ENCODE data around the gene GATA6. TPM values are rescaled to one million over a fixed set of nuclear protein-coding genes. Genes with fewer than 3 reads are reported as not detected.
A peak's percentile ranks its signal among the peaks of the same experiment; 100 is the strongest.

GATA6 gene
- total RNA-seq, 2 donors from 2014 or later = 32.7 to 38.4 TPM

DNA sequence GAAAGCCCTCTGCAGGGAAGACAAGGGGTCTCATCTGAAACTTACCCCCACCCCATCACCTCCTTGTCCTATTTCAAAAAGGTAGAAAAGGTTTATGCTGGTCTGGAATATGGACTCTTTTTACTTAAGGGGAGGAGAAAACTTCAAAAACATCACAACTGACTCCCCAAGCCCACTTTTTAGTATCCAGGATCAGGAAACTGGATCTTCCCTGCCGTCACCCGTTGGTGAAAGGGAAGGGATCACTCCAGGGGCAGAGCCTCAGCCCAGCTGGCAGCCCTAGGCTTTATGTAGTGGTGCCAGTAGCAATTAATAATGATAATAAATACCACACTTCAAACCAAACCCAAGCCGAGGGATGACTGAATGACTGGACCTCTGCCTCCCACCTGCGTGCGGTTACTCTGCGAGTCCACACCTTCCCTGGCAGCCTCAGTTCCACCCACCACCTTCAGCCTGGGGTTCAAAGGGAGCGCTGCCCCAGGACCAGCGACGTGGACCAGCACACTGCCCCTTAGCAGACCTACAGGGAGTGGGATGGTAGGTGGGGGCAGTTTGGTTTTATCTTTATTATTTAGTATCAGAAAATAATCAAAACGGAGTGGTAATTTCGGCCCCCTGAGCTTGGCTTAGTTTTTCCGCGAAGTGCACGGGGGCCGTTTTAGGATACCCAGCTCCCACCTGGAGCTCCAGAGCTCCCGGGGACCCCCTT lies 4.9 kb upstream of the GATA6 start:
- intact Hi-C loops (cut with DNase I) = loop anchor here (10.0 kb wide), 3 partner anchors 170 to 400 kb away; no protein-coding TSS in a partner anchor
- DNase-seq (ENCODE audit: low spot score) = no peak

DNA sequence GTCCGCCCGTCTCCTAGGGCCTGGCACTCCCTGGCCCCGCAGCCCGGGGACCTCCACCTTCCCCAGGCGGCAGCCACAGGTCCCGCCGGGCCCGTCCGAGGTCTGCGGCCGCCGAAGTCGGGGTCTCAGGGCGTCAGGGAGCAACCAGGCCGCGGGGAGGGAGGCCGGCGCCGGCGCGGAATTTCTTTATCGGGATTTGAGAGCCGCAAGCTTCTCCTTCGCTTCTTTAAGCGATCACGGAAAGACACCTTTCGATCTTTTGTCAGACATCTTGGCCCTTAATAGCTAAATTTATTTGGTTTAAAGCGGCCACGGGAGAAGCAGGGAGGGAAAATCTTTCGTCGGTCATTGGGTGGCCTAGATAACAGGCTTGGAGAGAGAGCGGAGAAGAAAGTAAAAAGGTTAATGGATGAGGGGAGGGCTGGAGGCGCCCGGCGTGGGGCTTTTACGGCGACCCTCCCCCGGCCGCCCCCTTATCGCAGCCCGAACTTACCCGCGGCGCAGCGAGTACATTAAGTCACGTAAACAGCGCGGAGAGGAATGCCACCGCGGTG lies 4.3 kb upstream of the GATA6 start:
- no peak for DNase-seq (ENCODE audit: low spot score)
- intact Hi-C loops (cut with DNase I) = loop anchor here (10.0 kb wide), 3 partner anchors 170 to 400 kb away; no protein-coding TSS in a partner anchor

DNA sequence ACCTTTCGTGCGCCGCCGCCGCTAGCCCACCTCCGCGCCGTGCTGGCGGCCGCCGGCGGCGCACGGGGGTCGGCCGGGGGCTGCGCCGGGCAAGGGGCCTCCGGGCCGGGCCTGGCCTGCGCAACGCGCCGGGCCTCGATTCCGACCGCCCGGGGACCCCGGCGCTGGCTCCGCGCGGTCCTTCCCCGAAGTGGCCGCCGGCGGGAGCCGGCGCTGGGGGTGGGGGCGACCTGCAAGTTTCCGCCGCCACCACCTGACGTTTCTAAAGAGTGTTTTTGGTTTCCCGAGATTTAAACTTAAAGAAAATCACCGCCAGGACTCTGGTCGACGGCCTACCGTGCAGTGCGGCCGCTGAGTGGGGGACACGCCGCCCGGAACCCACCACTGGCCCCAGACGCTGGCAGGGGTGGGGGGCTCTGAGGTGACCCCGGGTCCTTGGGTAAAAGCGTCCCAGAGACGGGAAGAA lies 3.8 kb upstream of the GATA6 start:
- no peak for DNase-seq (ENCODE audit: low spot score)
- intact Hi-C loops (cut with DNase I) = loop anchor here (10.0 kb wide), 3 partner anchors 171 to 399 kb away; no protein-coding TSS in a partner anchor

DNA sequence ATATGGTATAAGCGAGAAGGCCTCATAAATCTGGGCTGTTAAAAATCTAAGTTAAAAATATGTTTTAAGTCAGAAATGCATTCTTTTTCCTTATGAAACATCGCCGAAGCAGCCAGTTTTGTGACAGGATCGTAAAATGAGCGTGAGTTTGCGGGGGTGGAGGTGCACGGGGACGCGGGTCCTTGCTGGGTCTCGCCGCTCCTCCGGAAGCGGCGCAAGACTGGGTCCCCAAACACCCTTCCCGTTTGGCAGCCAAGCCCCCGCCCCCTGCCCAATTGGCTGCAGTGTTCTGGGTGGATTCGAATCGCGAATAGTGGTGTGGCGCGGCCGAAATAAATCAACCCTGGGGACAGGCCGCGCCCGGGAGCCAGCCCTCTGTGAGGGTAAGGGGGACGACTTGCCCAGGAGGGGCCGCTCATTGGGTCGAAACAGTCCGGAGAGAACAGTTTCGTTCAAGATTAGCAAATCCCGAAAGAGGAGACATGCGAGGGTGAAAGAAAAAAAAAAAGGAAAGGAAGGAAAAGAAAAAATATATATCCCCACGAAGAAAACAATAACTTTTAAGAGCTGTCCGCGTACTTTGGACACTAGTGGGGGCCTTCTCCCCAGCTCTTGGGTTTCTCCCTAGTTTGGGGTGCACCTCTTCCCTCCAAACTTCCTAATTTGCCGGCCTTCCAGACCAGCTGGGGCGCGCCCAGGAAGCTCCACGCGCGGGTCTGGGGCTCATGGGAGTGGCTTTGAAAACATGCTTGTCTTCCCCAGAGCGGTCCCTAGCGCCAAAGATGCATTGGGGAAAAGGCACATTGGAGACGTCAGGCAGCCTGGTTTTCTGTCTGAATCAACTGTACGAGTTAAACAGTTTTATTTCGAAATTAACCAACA lies 3.1 kb upstream of the GATA6 start:
- DNase-seq (ENCODE audit: low spot score) = peak; percentile 92
- intact Hi-C loops (cut with DNase I) = loop anchor here (10.0 kb wide), 3 partner anchors 172 to 398 kb away; no protein-coding TSS in a partner anchor

DNA sequence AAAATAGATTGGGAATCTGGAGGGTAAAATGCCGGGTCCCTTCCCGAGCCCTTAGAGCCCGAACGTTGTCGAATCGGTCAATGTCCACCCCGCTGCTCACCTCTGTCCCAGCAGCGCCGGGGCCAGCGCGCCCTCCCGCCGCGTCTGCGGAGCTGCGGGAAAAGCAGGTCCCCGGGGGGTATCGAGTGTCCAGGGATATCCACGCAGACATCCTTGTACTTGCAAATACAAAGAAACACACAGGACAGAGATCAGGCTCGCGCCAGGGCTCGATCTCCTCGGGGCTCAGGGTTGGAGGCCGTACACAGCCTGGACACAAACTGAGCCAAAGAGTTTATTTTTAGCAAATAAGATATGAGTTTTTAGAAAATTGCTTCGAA lies 2.3 kb upstream of the GATA6 start:
- intact Hi-C loops (cut with DNase I) = loop anchor here (10.0 kb wide), 3 partner anchors 172 to 398 kb away; no protein-coding TSS in a partner anchor
- no peak for DNase-seq (ENCODE audit: low spot score)

DNA sequence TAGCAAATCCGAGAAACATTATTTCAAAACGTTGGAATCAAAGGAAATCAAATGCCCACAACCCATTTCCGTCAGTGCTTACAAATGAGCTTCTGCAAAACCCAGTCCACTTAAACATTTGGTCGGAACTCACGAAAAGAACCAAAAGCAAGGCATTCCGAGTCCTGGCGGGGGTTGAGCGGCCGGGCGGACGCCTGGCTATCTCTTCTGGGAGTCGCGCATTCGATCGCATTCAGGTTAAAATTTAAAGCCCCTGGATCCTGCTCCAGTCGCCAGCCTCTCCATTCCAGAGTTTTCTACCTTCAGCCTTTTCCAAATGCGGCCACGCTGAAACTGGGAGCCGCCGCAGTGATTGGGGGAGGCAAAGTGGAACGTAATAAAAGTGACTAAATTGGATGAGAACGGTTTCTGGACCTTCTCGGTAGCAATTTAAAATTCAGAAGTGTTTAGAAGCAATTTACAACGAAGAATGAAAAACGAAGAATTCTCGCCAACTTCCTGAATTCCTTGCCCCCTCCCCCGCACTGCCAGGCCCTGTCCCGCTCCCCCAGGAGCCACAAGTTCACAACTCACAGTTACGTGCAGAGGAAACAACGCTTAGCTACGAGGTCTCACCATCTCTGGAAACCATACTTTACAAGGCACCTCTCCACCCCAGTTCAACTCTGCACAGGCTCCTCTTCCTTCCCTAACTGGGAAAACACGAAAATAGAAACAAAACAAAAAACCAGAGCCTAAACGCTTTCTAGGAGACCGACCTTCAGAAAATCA lies 1.7 kb upstream of the GATA6 start:
- intact Hi-C loops (cut with DNase I) = loop anchor here (10.0 kb wide), 3 partner anchors 173 to 397 kb away; no protein-coding TSS in a partner anchor
- no peak for DNase-seq (ENCODE audit: low spot score)

DNA sequence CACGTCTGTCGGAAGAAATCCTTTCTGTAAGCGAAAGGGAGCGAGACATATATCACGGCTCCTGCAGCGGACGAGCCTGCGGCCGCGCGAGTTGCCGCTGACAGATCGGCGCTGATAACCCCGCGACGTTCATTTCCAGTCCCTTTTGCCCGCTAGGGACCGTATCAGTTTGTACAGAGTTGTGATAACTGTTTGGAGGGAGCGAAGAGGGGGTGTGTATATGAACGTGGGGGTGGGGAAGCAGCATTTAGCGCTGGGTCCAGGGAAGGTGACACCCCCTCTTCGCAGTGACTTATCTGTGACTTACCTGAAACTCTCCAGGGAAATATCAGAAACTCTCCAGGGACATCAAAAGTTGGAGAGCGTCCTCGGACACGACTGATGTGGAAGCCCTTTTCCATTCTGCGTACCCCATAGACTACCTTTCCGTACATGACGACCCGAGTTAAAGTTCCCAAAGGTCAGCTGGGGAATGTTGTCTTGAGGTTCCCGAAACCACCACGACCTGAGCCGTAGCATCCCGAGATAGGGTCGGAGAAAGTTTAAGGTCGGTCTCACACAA lies 948 bp upstream of the GATA6 start:
- intact Hi-C loops (cut with DNase I) = loop anchor here (10.0 kb wide), 3 partner anchors 174 to 396 kb away; no protein-coding TSS in a partner anchor
- no peak for DNase-seq (ENCODE audit: low spot score)

DNA sequence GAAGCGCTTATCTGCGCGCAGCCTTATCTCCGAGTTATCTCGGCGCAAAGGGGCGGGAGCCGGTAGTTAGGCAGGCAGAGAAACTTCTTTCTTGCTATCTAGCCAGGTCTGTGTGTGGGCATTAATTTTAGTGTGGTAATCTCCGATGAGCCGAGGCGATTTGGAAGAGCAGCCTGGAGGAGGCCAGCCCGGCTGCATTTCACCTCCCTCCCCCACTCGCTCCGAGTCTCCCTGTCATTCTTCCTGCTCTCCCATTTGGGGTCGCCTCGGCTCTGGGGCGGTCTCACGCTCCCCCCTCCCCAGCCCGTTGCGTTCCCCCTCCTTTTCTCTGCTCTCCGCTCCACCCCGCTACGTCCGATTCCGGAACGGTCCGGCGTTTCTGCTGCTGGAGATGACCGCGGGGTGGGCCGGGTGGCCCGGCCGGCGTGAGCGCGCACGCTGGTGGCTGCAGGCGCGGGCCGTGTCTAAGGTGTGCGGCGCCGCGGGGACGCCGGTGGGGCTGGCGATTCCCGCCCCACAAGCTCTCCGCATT lies 566 bp downstream of the GATA6 start:
- no peak for DNase-seq (ENCODE audit: low spot score)
- intact Hi-C loops (cut with DNase I) = loop anchor here (5.0 to 10.0 kb wide), 7 partner anchors 175 to 395 kb away; no protein-coding TSS in a partner anchor

DNA sequence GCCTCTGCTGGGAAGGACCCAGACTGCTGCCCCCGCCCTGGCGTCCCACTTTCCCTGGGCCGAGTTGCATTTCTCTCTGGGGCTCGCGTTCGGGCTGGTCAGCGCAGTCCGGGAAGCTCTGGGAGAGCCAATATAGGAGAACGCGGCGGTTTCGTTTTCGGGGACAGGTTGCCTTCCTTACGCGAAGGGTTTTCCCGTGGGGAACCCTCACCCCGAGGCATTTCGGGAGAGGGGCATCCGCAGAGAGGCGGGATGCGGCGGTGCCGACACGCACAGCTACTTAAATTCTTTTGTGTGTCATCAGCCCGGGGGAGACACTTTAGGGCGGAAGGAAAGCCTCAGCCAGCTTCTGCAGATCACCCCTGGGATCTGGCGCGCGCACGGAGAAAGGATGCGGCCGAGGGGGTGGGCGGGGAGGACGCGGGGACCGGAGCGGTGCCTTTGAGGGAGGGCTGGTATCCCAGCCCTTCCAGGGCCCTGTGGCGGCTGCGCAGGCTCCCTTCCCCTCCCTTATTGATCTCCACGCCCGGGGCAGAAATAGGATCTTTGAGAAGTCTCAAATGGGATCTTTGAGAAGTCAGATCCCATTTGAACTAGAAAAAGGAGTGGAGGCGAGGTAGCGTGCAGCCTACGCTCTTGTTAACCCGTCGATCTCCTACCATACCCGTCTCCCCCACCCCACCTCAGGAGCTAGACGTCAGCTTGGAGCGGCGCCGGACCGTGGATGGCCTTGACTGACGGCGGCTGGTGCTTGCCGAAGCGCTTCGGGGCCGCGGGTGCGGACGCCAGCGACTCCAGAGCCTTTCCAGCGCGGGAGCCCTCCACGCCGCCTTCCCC lies 1.2 kb downstream of the GATA6 start:
- intact Hi-C loops (cut with DNase I) = loop anchor here (5.0 to 10.0 kb wide), 4 partner anchors 177 to 392 kb away; no protein-coding TSS in a partner anchor
- DNase-seq (ENCODE audit: low spot score) = peak; percentile 87

DNA sequence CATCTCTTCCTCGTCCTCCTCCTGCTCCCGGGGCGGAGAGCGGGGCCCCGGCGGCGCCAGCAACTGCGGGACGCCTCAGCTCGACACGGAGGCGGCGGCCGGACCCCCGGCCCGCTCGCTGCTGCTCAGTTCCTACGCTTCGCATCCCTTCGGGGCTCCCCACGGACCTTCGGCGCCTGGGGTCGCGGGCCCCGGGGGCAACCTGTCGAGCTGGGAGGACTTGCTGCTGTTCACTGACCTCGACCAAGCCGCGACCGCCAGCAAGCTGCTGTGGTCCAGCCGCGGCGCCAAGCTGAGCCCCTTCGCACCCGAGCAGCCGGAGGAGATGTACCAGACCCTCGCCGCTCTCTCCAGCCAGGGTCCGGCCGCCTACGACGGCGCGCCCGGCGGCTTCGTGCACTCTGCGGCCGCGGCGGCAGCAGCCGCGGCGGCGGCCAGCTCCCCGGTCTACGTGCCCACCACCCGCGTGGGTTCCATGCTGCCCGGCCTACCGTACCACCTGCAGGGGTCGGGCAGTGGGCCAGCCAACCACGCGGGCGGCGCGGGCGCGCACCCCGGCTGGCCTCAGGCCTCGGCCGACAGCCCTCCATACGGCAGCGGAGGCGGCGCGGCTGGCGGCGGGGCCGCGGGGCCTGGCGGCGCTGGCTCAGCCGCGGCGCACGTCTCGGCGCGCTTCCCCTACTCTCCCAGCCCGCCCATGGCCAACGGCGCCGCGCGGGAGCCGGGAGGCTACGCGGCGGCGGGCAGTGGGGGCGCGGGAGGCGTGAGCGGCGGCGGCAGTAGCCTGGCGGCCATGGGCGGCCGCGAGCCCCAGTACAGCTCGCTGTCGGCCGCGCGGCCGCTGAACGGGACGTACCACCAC lies 2.1 kb downstream of the GATA6 start:
- no peak for DNase-seq (ENCODE audit: low spot score)
- intact Hi-C loops (cut with DNase I) = loop anchor here (5.0 to 10.0 kb wide), 4 partner anchors 176 to 391 kb away; no protein-coding TSS in a partner anchor

DNA sequence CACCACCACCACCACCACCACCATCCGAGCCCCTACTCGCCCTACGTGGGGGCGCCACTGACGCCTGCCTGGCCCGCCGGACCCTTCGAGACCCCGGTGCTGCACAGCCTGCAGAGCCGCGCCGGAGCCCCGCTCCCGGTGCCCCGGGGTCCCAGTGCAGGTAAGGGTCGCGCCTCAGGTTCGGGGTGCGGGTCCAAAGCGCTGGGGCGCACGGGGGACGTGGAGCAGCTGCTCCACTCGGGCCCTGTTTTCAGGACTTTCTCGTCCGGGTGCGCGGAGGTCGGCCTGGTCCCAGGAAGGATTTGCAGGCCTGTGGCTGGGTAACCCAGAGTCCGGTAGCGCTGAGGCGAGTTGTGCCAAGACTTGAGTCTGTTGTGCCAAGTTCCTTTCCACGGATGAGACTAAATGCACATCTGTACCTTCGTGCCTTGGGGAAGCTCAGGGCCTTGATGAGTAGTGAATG lies 2.8 kb downstream of the GATA6 start:
- no peak for DNase-seq (ENCODE audit: low spot score)
- intact Hi-C loops (cut with DNase I) = loop anchor here (5.0 to 10.0 kb wide), 4 partner anchors 175 to 390 kb away; no protein-coding TSS in a partner anchor

DNA sequence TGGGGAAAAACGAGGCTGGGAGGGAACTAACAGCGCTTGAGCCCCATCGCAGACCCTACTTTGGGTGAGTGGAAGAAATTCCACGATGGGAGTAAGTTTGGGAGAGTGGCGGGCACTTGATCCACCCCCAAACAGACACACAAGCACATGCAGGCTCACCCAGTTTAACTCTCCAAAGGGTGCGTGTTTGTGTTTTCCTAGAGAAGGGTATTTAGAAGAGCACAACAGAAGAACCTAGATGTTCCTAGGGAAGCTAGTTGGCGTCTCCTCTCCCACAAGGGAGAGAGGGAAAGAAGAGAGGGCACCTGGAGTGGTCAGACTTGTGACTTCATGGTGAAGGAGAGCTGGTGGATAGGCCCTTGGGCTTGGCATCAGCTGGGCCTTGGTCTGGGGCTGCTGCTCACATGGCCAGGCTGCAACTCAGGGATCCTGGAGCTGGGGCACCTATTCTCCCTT lies 3.2 kb downstream of the GATA6 start:
- no peak for DNase-seq (ENCODE audit: low spot score)
- intact Hi-C loops (cut with DNase I) = loop anchor here (5.0 to 10.0 kb wide), 4 partner anchors 175 to 390 kb away; no protein-coding TSS in a partner anchor

DNA sequence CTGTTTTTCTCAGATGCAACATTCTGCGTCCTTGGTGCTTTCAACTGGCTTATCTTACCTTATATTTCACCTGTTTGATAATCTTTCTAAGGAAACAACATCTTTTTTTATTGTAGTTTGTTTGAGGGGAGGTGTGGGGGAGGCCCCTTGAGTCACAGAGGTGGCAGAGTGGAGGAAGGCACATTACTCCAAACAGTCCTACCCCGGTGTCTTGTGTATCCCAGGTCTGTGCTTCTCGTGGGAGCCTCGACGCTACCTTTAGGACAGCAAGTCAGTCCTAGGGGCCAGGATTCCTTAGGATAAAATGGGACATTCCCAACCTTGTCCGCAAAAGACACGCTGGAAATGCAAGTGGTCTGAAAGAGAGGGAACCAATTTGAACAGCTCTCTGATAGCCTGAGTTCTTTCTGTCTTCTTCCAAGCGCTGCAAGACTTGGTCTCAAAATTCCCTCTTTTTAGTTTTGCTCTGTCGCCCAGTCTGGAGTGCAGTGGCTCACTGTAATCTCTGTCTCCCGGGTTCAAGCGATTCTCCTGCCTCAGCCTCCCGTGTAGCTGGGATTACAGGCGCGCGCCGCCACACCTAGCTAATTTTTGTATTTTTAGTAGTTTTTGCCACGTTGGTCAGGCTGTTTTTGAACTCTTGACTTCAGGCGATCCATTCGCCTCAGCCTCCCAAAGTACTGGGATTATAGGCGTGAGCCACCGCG lies 4.0 kb downstream of the GATA6 start:
- intact Hi-C loops (cut with DNase I) = loop anchor here (5.0 to 10.0 kb wide), 4 partner anchors 174 to 389 kb away; no protein-coding TSS in a partner anchor
- no peak for DNase-seq (ENCODE audit: low spot score)

DNA sequence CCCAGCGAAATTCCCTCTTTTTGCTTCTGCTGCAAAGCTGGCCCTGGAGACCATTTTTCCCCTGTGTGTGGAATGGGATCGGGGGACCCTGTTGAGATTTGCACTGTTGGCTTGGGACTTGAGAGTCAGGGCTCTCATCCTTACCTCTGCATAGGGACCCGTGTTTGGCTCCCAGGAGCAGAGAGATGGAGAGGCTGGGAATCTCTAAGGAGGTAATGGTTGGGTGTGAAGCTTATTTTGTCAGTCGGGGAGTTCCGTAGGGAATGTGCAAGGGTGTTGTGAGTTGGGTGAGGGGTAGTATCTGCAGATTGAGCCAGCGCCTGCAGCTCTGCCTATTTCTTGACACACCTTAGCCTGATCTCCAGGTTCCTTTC lies 4.5 kb downstream of the GATA6 start:
- intact Hi-C loops (cut with DNase I) = loop anchor here (5.0 to 10.0 kb wide), 4 partner anchors 173 to 388 kb away; no protein-coding TSS in a partner anchor

More for the DNA sequence above, 4.5 kb downstream of the GATA6 start:
- DNase-seq (ENCODE audit: low spot score) = no peak

Data from posterior vena cava (tissue), 2 donors.